Skeletal muscle satellite cell (primary cell): ENCODE results near the gene CD6.

ENCODE experiments used
- H3K27me3 ChIP-seq: 2 replicates; pipeline ENCODE4 v1.7.0; 2013; ENCODE audit warnings: low read length; ENCODE audit not compliant: control insufficient read depth, insufficient read depth
- H3K36me3 ChIP-seq: 2 replicates; pipeline ENCODE4 v1.7.0; 2013; ENCODE audit warnings: mild to moderate bottlenecking, control low read depth, low read length; ENCODE audit not compliant: insufficient read depth
- H3K4me1 ChIP-seq: 2 replicates; pipeline ENCODE4 v1.7.0; 2013; ENCODE audit warnings: low read length; ENCODE audit not compliant: control insufficient read depth, insufficient read depth
- H3K4me2 ChIP-seq: 2 replicates; pipeline ENCODE4 v1.7.0; 2013; ENCODE audit warnings: mild to moderate bottlenecking, low read length
- H3K4me3 ChIP-seq: 2 replicates; pipeline ENCODE4 v1.7.0; 2013; ENCODE audit warnings: low read length
- H3K9ac ChIP-seq: 2 replicates; pipeline ENCODE4 v1.7.0; 2013; ENCODE audit warnings: mild to moderate bottlenecking, low read depth, low read length, moderate library complexity
- H3K9me3 ChIP-seq: replicated peaks from 2 replicates; pipeline ENCODE4 v1.7.0; 2013; ENCODE audit warnings: mild to moderate bottlenecking, control low read depth, low read length

CD6 gene

GRCh38 chr11:61007383-61007955 is 36.0 kb downstream of the CD6 start:
- Histone ChIP-seq H3K36me3 (no peaks in the 10 kb centered on the region), H3K4me1 (no peaks in the 10 kb centered on the region), H3K4me3 (no peak overlapping the region), H3K9ac (no peak overlapping the region), H3K27me3 (peaks cover 78% of the 10 kb centered on the region), H3K9me3 (no peaks in the 10 kb centered on the region), H3K4me2 (peak overlapping the region; percentile 42)

GRCh38 chr11:61007956-61008896 is 36.7 kb downstream of the CD6 start:
- Histone ChIP-seq H3K4me1 (no peaks in the 10 kb centered on the region), H3K36me3 (no peaks in the 10 kb centered on the region), H3K4me2 (peak overlapping the region; percentile 42), H3K27me3 (peaks cover 83% of the 10 kb centered on the region), H3K4me3 (no peak overlapping the region), H3K9me3 (no peaks in the 10 kb centered on the region), H3K9ac (no peak overlapping the region)

- no peaks in the 10 kb centered on the region for H3K9me3 ChIP-seq
- no peak overlapping the region for H3K9ac ChIP-seq
- no peaks in the 10 kb centered on the region for H3K36me3 ChIP-seq
- no peak overlapping the region for H3K4me3 ChIP-seq
- H3K27me3 ChIP-seq = peaks cover 90% of the 10 kb centered on the region
- no peak overlapping the region for H3K4me2 ChIP-seq
- H3K4me1 ChIP-seq = no peaks in the 10 kb centered on the region
Observed at GRCh38 chr11:61008971-61009370, 37.5 kb downstream of the CD6 start.

- Histone ChIP-seq H3K9ac (no peak overlapping the region), H3K4me2 (no peak overlapping the region), H3K4me1 (no peaks in the 10 kb centered on the region), H3K9me3 (no peaks in the 10 kb centered on the region), H3K36me3 (no peaks in the 10 kb centered on the region), H3K27me3 (peaks cover 85% of the 10 kb centered on the region), H3K4me3 (no peak overlapping the region)
Observed at GRCh38 chr11:61009392-61010275, 38.2 kb downstream of the CD6 start.

GRCh38 chr11:61010466-61011228 is 39.2 kb downstream of the CD6 start:
- H3K27me3 ChIP-seq = peaks cover 77% of the 10 kb centered on the region
- H3K4me3 ChIP-seq = no peak overlapping the region
- H3K4me1 ChIP-seq = no peaks in the 10 kb centered on the region
- H3K4me2 ChIP-seq = no peak overlapping the region
- H3K9ac ChIP-seq = no peak overlapping the region
- H3K9me3 ChIP-seq = no peaks in the 10 kb centered on the region
- no peaks in the 10 kb centered on the region for H3K36me3 ChIP-seq

GRCh38 chr11:61011229-61011870 is 39.9 kb downstream of the CD6 start:
- no peaks in the 10 kb centered on the region for H3K4me1 ChIP-seq
- H3K4me2 ChIP-seq = no peak overlapping the region
- no peaks in the 10 kb centered on the region for H3K9me3 ChIP-seq
- no peaks in the 10 kb centered on the region for H3K36me3 ChIP-seq
- H3K27me3 ChIP-seq = peaks cover 78% of the 10 kb centered on the region
- H3K4me3 ChIP-seq = no peak overlapping the region
- H3K9ac ChIP-seq = no peak overlapping the region

- Histone ChIP-seq H3K4me3 (no peak overlapping the region), H3K36me3 (no peaks in the 10 kb centered on the region)
Observed at GRCh38 chr11:61011950-61012736, 40.7 kb downstream of the CD6 start.

GRCh38 chr11:61012737-61013215 is 41.3 kb downstream of the CD6 start:
- Histone ChIP-seq H3K4me1 (no peaks in the 10 kb centered on the region), H3K9ac (no peak overlapping the region), H3K36me3 (no peaks in the 10 kb centered on the region), H3K9me3 (no peaks in the 10 kb centered on the region), H3K4me3 (no peak overlapping the region), H3K27me3 (peaks cover 78% of the 10 kb centered on the region), H3K4me2 (no peak overlapping the region)

More at GRCh38 chr11:61011950-61012736, 40.7 kb downstream of the CD6 start:
- H3K4me1 ChIP-seq = no peaks in the 10 kb centered on the region
- H3K4me2 ChIP-seq = no peak overlapping the region
- peaks cover 78% of the 10 kb centered on the region for H3K27me3 ChIP-seq
- no peak overlapping the region for H3K9ac ChIP-seq
- H3K9me3 ChIP-seq = no peaks in the 10 kb centered on the region

- H3K4me1 ChIP-seq = no peaks in the 10 kb centered on the region
- H3K4me3 ChIP-seq = no peak overlapping the region
- H3K27me3 ChIP-seq = peaks cover 65% of the 10 kb centered on the region
- no peaks in the 10 kb centered on the region for H3K9me3 ChIP-seq
- H3K9ac ChIP-seq = no peak overlapping the region
- no peaks in the 10 kb centered on the region for H3K36me3 ChIP-seq
- no peak overlapping the region for H3K4me2 ChIP-seq
Observed at GRCh38 chr11:61018059-61018458, 46.6 kb downstream of the CD6 start.
